H1 (cell line): ENCODE data around the gene CENPB. TPM values are rescaled to one million over a fixed set of nuclear protein-coding genes. Genes with fewer than 3 reads are reported as not detected.

Experiments
- CHD2 ChIP-seq: IDR thresholded peaks from 2 replicates; pipeline ENCODE4 v1.6.1; 2012; ENCODE audit warnings: low read length, improper control_type of control experiment
- CHD7 ChIP-seq: fragments of 300-600 bp; sonication (generic); IDR thresholded peaks from 2 replicates; pipeline ENCODE4 v1.7.1; 2012; ENCODE audit warnings: low read length, moderate library complexity, mild to moderate bottlenecking, inconsistent platforms; ENCODE audit not compliant: insufficient replicate concordance
- CTCF ChIP-seq, 3 experiments: IDR thresholded peaks; 1 replicate in 2 of 3; 2 replicates in 1 of 3; pipeline versions ENCODE4 v1.5.1 to v1.6.1; 2011; ENCODE audit warnings: low read length in 3 of 3, mild to moderate bottlenecking in 3 of 3, inconsistent platforms in 2 of 3, low read depth in 1 of 3, moderate library complexity in 1 of 3; ENCODE audit not compliant: insufficient read depth in 1 of 3; ENCODE audit errors: control extremely low read depth in 1 of 3
- JUND ChIP-seq: IDR thresholded peaks from 2 replicates; pipeline ENCODE4 v1.6.1; 2011; ENCODE audit warnings: mild to moderate bottlenecking, improper control_type of control experiment, low read length
- POLR2A ChIP-seq, 2 experiments: IDR thresholded peaks; 1 replicate in 1 of 2; 2 replicates in 1 of 2; pipeline ENCODE4 v1.6.1; 2011; ENCODE audit warnings: low read depth in 2 of 2, low read length in 2 of 2, mild to moderate bottlenecking in 2 of 2; ENCODE audit errors: control extremely low read depth in 1 of 2
- POU5F1 ChIP-seq: IDR thresholded peaks from 2 replicates; pipeline ENCODE4 v1.6.1; 2011; ENCODE audit warnings: low read depth, mild to moderate bottlenecking, low read length, moderate library complexity
- SIX5 ChIP-seq: IDR thresholded peaks from 2 replicates; pipeline ENCODE4 v1.6.1; 2011; ENCODE audit warnings: mild to moderate bottlenecking, low read depth, low read length
- ZNF274 ChIP-seq: IDR thresholded peaks from 2 replicates; pipeline ENCODE4 v1.7.0; 2012; ENCODE audit warnings: low read length, borderline replicate concordance; ENCODE audit errors: extremely low read depth
- polyA plus RNA-seq, 7 experiments: library from polyadenylated mRNA; depleted of rRNA in 3 of 7; stranded (reverse) in 5 of 7; unstranded in 2 of 7; fragments of >200 nt in 5 of 7; fragments of 200-250 nt in 2 of 7; gene quantifications; 1 replicate in 5 of 7; 2 replicates in 1 of 7; 4 replicates in 1 of 7; pipeline versions ENCODE4 v1.2.1 to v1.2.3, GENCODE V29; 2011 to 2013; ENCODE audit warnings: missing spikeins in 2 of 7, mixed read lengths in 2 of 7
- total RNA-seq: library from RNA; stranded (reverse); fragmentation: NEBNext Ultra II Directional; extraction: Animal tissue kit (Norgen Biotek cat#: 25700); gene quantifications from 2 replicates; pipeline ENCODE4 v1.2.1, GENCODE V29; 2021

Gene CENPB
- total and polyA plus RNA-seq, 2 of the 8 experiments (the other 6 are each of a cell fraction or from before 2014, with no cell fraction given) = 17.7 to 51.6 TPM

- no peak for TF ChIP-seq CHD7
- peak; percentile 76 to 83 for TF ChIP-seq POLR2A (IDR thresholded peaks at IDR 0.05; ENCODE audit: control extremely low read depth in 1 of 2, low read depth in 2 of 2, low read length in 2 of 2)
- no peak for TF ChIP-seq POU5F1
- peak; percentile 84 for TF ChIP-seq SIX5
- TF ChIP-seq CTCF (IDR thresholded peaks at IDR 0.05; ENCODE audit: control extremely low read depth in 1 of 3, insufficient read depth in 1 of 3, low read depth in 1 of 3, low read length in 3 of 3) = peak; percentile 83 to 96 (median 88)
- TF ChIP-seq ZNF274 = no peak
- peak; percentile 57 for TF ChIP-seq CHD2
- peak; percentile 79 for TF ChIP-seq JUND
Observed at GRCh38 chr20:3820048-3820900, 33.7 kb upstream of the CENPB start, which contains the start of gene AP5S1 (continued).
